HEK293 (cell line): ENCODE measurements around the gene GSG1.

ENCODE experiments used
- FEZF1 ChIP-seq: fragments of 450-650 bp; formaldehyde crosslinking; IDR thresholded peaks from 2 replicates; pipeline ENCODE4 v1.5.1; 2016; ENCODE audit warnings: missing biosample characterization, missing genetic modification characterization
- GLI4 ChIP-seq: fragments of 450-650 bp; formaldehyde crosslinking; IDR thresholded peaks from 2 replicates; pipeline ENCODE4 v1.5.1; 2016; ENCODE audit warnings: missing biosample characterization, missing genetic modification characterization
- HOXC10 ChIP-seq: sonication (generic); formaldehyde crosslinking; IDR thresholded peaks from 2 replicates; pipeline ENCODE4 v1.8.1; 2023; ENCODE audit warnings: mild to moderate bottlenecking, missing genetic modification reagents
- KLF1 ChIP-seq: fragments of 450-650 bp; formaldehyde crosslinking; IDR thresholded peaks from 2 replicates; pipeline ENCODE4 v1.5.1; 2016; ENCODE audit warnings: missing biosample characterization, missing genetic modification characterization
- KLF8 ChIP-seq: fragments of 450-650 bp; formaldehyde crosslinking; IDR thresholded peaks from 2 replicates; pipeline ENCODE4 v1.5.1; 2016; ENCODE audit warnings: missing biosample characterization, missing genetic modification characterization
- KLF9 ChIP-seq: fragments of 450-650 bp; formaldehyde crosslinking; IDR thresholded peaks from 2 replicates; pipeline ENCODE4 v1.5.1; 2016; ENCODE audit warnings: missing biosample characterization, missing genetic modification characterization, low read depth
- MYNN ChIP-seq: fragments of 450-650 bp; formaldehyde crosslinking; IDR thresholded peaks from 2 replicates; pipeline ENCODE4 v1.5.1; 2016; ENCODE audit warnings: missing biosample characterization, missing genetic modification characterization, borderline replicate concordance
- OVOL3 ChIP-seq: fragments of 450-650 bp; formaldehyde crosslinking; IDR thresholded peaks from 2 replicates; pipeline ENCODE4 v1.5.1; 2016; ENCODE audit warnings: missing biosample characterization, missing genetic modification characterization
- RBAK ChIP-seq: fragments of 450-650 bp; formaldehyde crosslinking; IDR thresholded peaks from 2 replicates; pipeline ENCODE4 v1.5.1; 2016; ENCODE audit warnings: missing biosample characterization, missing genetic modification characterization
- REPIN1 ChIP-seq: fragments of 450-650 bp; formaldehyde crosslinking; IDR thresholded peaks from 2 replicates; pipeline ENCODE4 v1.5.1; 2017; ENCODE audit warnings: missing biosample characterization, missing genetic modification characterization, low read depth
- SCRT1 ChIP-seq: fragments of 450-650 bp; formaldehyde crosslinking; IDR thresholded peaks from 2 replicates; pipeline ENCODE4 v1.5.1; 2016; ENCODE audit warnings: missing biosample characterization, missing genetic modification characterization, borderline replicate concordance
- YY2 ChIP-seq: fragments of 450-650 bp; formaldehyde crosslinking; IDR thresholded peaks from 2 replicates; pipeline ENCODE4 v1.5.1; 2016; ENCODE audit warnings: missing biosample characterization, missing genetic modification characterization
- ZBTB1 ChIP-seq: fragments of 450-650 bp; formaldehyde crosslinking; IDR thresholded peaks from 2 replicates; pipeline ENCODE4 v1.5.1; 2016; ENCODE audit warnings: missing biosample characterization, missing genetic modification characterization
- ZFP3 ChIP-seq: fragments of 450-650 bp; formaldehyde crosslinking; IDR thresholded peaks from 2 replicates; pipeline ENCODE4 v1.5.1; 2016; ENCODE audit warnings: low read depth, missing biosample characterization, missing genetic modification characterization
- ZIC2 ChIP-seq: fragments of 450-650 bp; formaldehyde crosslinking; IDR thresholded peaks from 2 replicates; pipeline ENCODE4 v1.5.1; 2016; ENCODE audit warnings: missing biosample characterization, missing genetic modification characterization
- ZNF10 ChIP-seq: fragments of 450-650 bp; formaldehyde crosslinking; IDR thresholded peaks from 2 replicates; pipeline ENCODE4 v1.5.1; 2017; ENCODE audit warnings: missing biosample characterization, missing genetic modification characterization
- ZNF146 ChIP-seq: fragments of 450-650 bp; formaldehyde crosslinking; IDR thresholded peaks from 2 replicates; pipeline ENCODE4 v1.5.1; 2016; ENCODE audit warnings: missing biosample characterization, missing genetic modification characterization
- ZNF169 ChIP-seq: fragments of 450-650 bp; formaldehyde crosslinking; IDR thresholded peaks from 2 replicates; pipeline ENCODE4 v1.5.1; 2016; ENCODE audit warnings: missing biosample characterization, missing genetic modification characterization
- ZNF214 ChIP-seq: fragments of 450-650 bp; formaldehyde crosslinking; IDR thresholded peaks from 2 replicates; pipeline ENCODE4 v1.5.1; 2017; ENCODE audit warnings: missing biosample characterization, mild to moderate bottlenecking, missing genetic modification characterization, borderline replicate concordance
- ZNF221 ChIP-seq: fragments of 450-650 bp; formaldehyde crosslinking; IDR thresholded peaks from 2 replicates; pipeline ENCODE4 v1.5.1; 2017; ENCODE audit warnings: missing biosample characterization, missing genetic modification characterization, borderline replicate concordance
- ZNF266 ChIP-seq: fragments of 450-650 bp; formaldehyde crosslinking; IDR thresholded peaks from 2 replicates; pipeline ENCODE4 v1.5.1; 2016; ENCODE audit warnings: missing biosample characterization, missing genetic modification characterization, low read depth
- ZNF311 ChIP-seq: fragments of 450-650 bp; formaldehyde crosslinking; IDR thresholded peaks from 2 replicates; pipeline ENCODE4 v1.5.1; 2017; ENCODE audit warnings: missing biosample characterization, missing genetic modification characterization, borderline replicate concordance
- ZNF350 ChIP-seq: fragments of 450-650 bp; formaldehyde crosslinking; IDR thresholded peaks from 2 replicates; pipeline ENCODE4 v1.5.0; 2017; ENCODE audit warnings: missing biosample characterization, mild to moderate bottlenecking, missing genetic modification characterization
- ZNF37A ChIP-seq: fragments of 450-650 bp; IDR thresholded peaks from 2 replicates; pipeline ENCODE4 v1.5.1; 2018; ENCODE audit warnings: missing biosample characterization, missing genetic modification characterization
- ZNF404 ChIP-seq: fragments of 450-650 bp; formaldehyde crosslinking; IDR thresholded peaks from 2 replicates; pipeline ENCODE4 v1.5.1; 2017; ENCODE audit warnings: missing biosample characterization, missing genetic modification characterization
- ZNF548 ChIP-seq: fragments of 450-650 bp; formaldehyde crosslinking; IDR thresholded peaks from 2 replicates; pipeline ENCODE4 v1.5.1; 2016; ENCODE audit warnings: missing biosample characterization, missing genetic modification characterization
- ZNF600 ChIP-seq: fragments of 450-650 bp; formaldehyde crosslinking; IDR thresholded peaks from 2 replicates; pipeline ENCODE4 v1.5.1; 2016; ENCODE audit warnings: missing biosample characterization, missing genetic modification characterization
- ZNF610 ChIP-seq: fragments of 450-650 bp; formaldehyde crosslinking; IDR thresholded peaks from 2 replicates; pipeline ENCODE4 v1.5.1; 2016; ENCODE audit warnings: missing biosample characterization, missing genetic modification characterization, borderline replicate concordance
- ZNF623 ChIP-seq: fragments of 450-650 bp; formaldehyde crosslinking; IDR thresholded peaks from 2 replicates; pipeline ENCODE4 v1.5.1; 2016; ENCODE audit warnings: missing biosample characterization, missing genetic modification characterization
- ZNF664 ChIP-seq: fragments of 450-650 bp; formaldehyde crosslinking; IDR thresholded peaks from 2 replicates; pipeline ENCODE4 v1.5.1; 2016; ENCODE audit warnings: missing biosample characterization, missing genetic modification characterization
- ZNF670 ChIP-seq: fragments of 450-650 bp; formaldehyde crosslinking; IDR thresholded peaks from 2 replicates; pipeline ENCODE4 v1.5.1; 2016; ENCODE audit warnings: missing biosample characterization, missing genetic modification characterization, low read depth
- ZNF843 ChIP-seq: fragments of 450-650 bp; formaldehyde crosslinking; IDR thresholded peaks from 2 replicates; pipeline ENCODE4 v1.5.1; 2016; ENCODE audit warnings: missing biosample characterization, missing genetic modification characterization
- ZXDB ChIP-seq: fragments of 450-650 bp; formaldehyde crosslinking; IDR thresholded peaks from 2 replicates; pipeline ENCODE4 v1.5.1; 2016; ENCODE audit warnings: missing biosample characterization, missing genetic modification characterization
- TF ChIP-seq, protein P1 (sequence below): fragments of 450-650 bp; formaldehyde crosslinking; IDR thresholded peaks from 2 replicates; pipeline ENCODE4 v1.5.1; 2016; ENCODE audit warnings: missing biosample characterization, missing genetic modification characterization
- TF ChIP-seq, protein P2 (sequence below): IDR thresholded peaks from 2 replicates; pipeline ENCODE4 v1.6.1; 2011; ENCODE audit warnings: mild to moderate bottlenecking, low read depth, low read length, borderline replicate concordance
- TF ChIP-seq, protein P3 (sequence below): fragments of 450-650 bp; formaldehyde crosslinking; IDR thresholded peaks from 2 replicates; pipeline ENCODE4 v1.5.1; 2016; ENCODE audit warnings: missing biosample characterization, missing genetic modification characterization

Gene GSG1

DNA sequence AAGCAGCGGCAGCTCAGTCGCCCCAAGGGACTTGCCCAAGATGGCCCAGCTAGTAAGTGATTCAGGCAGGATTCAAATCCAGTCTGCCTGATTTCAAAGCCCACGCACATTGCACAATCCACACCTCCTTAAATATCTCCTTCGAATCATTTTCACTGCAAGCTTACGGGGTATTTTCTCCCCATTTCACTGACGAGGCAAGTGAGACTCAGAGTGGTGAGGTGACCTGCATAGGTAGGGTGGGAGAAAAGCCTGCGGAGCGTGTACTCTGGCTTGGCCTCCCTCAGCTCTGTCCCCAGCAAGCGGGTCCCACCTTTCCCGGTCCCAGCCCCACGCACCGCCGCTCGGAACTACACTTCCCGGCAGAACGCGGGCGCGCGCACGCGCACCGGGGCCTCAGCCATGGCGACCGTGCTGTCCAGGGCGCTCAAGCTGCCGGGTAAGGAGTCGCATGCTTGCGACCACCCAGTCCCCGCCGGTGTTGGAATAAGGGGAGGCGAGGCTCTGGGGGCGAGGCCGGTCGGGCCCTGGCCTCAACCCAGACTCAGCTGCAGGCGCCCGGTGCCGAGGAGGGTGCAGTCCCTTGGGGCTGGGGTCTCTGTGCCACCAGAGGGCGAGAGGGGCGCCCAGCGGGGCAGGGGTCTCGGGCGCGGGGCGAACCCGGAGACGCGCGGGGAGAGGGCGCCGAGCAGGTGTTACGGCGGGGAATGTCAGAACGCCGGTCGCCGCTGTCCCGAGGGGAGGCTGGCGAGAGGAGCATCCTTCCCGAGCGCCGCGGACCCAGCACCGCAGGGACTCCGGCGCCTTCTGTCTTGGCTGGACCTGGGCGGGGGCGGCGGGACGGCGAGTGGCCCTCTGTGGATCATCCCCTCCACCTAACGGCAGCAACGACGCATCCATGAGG is 59.2 kb downstream of the GSG1 start, which contains the start of gene FAM234B (continued):
- TF ChIP-seq HOXC10 = no peak
- TF ChIP-seq ZNF311 (tag by site-specific recombination) = no peak
- TF ChIP-seq GLI4 (tag by site-specific recombination) = 0 out of 2 replicates have a peak, but pooled peaks have one; percentile 48
- TF ChIP-seq, protein P1, sequence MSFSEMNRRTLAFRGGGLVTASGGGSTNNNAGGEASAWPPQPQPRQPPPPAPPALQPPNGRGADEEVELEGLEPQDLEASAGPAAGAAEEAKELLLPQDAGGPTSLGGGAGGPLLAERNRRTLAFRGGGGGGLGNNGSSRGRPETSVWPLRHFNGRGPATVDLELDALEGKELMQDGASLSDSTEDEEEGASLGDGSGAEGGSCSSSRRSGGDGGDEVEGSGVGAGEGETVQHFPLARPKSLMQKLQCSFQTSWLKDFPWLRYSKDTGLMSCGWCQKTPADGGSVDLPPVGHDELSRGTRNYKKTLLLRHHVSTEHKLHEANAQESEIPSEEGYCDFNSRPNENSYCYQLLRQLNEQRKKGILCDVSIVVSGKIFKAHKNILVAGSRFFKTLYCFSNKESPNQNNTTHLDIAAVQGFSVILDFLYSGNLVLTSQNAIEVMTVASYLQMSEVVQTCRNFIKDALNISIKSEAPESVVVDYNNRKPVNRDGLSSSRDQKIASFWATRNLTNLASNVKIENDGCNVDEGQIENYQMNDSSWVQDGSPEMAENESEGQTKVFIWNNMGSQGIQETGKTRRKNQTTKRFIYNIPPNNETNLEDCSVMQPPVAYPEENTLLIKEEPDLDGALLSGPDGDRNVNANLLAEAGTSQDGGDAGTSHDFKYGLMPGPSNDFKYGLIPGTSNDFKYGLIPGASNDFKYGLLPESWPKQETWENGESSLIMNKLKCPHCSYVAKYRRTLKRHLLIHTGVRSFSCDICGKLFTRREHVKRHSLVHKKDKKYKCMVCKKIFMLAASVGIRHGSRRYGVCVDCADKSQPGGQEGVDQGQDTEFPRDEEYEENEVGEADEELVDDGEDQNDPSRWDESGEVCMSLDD = peak; percentile 51
- no peak for TF ChIP-seq ZNF843 (tag by site-specific recombination)
- TF ChIP-seq REPIN1 = no peak
- TF ChIP-seq RBAK (tag by site-specific recombination) = no peak
- TF ChIP-seq ZNF221 (tag by site-specific recombination) = no peak
- peak; percentile 84 for TF ChIP-seq ZXDB
- TF ChIP-seq ZBTB1 (tag by site-specific recombination) = no peak
- no peak for TF ChIP-seq ZNF350 (tag by site-specific recombination)
- TF ChIP-seq FEZF1 (tag by site-specific recombination) = no peak
- no peak for TF ChIP-seq ZNF10 (tag by site-specific recombination)
- peak; percentile 59 for TF ChIP-seq ZIC2 (tag by site-specific recombination)
- TF ChIP-seq ZNF610 (tag by site-specific recombination) = no peak
- no peak for TF ChIP-seq ZNF169 (tag by site-specific recombination)
- peak; percentile 73 for TF ChIP-seq YY2 (tag by site-specific recombination)
- TF ChIP-seq ZNF37A = no peak
- 0 out of 2 replicates have a peak, but pooled peaks have one; percentile 4 for TF ChIP-seq KLF9 (tag by site-specific recombination)
- no peak for TF ChIP-seq ZNF670 (tag by site-specific recombination)
- no peak for TF ChIP-seq ZNF146 (tag by site-specific recombination)
- peak; percentile 99 for TF ChIP-seq ZNF600 (tag by site-specific recombination)
- TF ChIP-seq ZFP3 (tag by site-specific recombination) = no peak
- no peak for TF ChIP-seq KLF1
- no peak for TF ChIP-seq ZNF214 (tag by site-specific recombination)
- TF ChIP-seq, protein P2, sequence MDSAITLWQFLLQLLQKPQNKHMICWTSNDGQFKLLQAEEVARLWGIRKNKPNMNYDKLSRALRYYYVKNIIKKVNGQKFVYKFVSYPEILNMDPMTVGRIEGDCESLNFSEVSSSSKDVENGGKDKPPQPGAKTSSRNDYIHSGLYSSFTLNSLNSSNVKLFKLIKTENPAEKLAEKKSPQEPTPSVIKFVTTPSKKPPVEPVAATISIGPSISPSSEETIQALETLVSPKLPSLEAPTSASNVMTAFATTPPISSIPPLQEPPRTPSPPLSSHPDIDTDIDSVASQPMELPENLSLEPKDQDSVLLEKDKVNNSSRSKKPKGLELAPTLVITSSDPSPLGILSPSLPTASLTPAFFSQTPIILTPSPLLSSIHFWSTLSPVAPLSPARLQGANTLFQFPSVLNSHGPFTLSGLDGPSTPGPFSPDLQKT = no peak
- TF ChIP-seq SCRT1 (tag by site-specific recombination) = no peak
- no peak for TF ChIP-seq ZNF404 (tag by site-specific recombination)
- no peak for TF ChIP-seq KLF8 (tag by site-specific recombination)
- TF ChIP-seq ZNF664 (tag by site-specific recombination) = no peak
- TF ChIP-seq ZNF266 (tag by site-specific recombination) = no peak
- no peak for TF ChIP-seq MYNN (tag by site-specific recombination)
- no peak for TF ChIP-seq OVOL3 (tag by site-specific recombination)
- TF ChIP-seq, protein P3, sequence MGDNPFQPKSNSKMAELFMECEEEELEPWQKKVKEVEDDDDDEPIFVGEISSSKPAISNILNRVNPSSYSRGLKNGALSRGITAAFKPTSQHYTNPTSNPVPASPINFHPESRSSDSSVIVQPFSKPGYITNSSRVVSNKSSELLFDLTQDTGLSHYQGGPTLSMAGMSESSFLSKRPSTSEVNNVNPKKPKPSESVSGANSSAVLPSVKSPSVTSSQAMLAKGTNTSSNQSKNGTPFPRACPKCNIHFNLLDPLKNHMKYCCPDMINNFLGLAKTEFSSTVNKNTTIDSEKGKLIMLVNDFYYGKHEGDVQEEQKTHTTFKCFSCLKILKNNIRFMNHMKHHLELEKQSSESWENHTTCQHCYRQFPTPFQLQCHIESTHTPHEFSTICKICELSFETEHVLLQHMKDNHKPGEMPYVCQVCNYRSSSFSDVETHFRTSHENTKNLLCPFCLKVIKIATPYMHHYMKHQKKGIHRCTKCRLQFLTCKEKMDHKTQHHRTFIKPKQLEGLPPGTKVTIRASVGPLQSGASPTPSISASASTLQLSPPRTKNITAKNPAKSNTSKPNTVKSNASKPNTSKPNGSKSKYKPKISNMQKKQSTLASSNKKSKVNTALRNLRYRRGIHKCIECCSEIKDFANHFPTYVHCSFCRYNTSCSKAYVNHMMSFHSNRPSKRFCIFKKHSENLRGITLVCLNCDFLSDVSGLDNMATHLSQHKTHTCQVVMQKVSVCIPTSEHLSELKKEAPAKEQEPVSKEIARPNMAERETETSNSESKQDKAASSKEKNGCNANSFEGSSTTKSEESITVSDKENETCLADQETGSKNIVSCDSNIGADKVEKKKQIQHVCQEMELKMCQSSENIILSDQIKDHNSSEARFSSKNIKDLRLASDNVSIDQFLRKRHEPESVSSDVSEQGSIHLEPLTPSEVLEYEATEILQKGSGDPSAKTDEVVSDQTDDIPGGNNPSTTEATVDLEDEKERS (tag by site-specific recombination) = no peak
- TF ChIP-seq ZNF548 (tag by site-specific recombination) = no peak
- no peak for TF ChIP-seq ZNF623
